SK-N-SH (cell line): Measurements from ENCODE around the gene UGT1A4. TPM values are rescaled to one million over a fixed set of nuclear protein-coding genes. Genes with fewer than 3 reads are reported as not detected.

Experiments used
- CTCF ChIA-PET: fragments of 300-600, 350-600 bp; formaldehyde crosslinking; extraction: SDS; loops from one replicate; lab custom pipeline; 2021; lab: Yijun Ruan, JAX
- POLR2A ChIA-PET: fragments of 350-600 bp; sonication (Branson Sonifier 250); formaldehyde crosslinking; extraction: SDS; loops from one replicate; lab custom pipeline; 2020; ENCODE audit warnings: antibody characterized with exemption, inconsistent platforms; lab: Yijun Ruan, JAX
- DNase-seq: peaks from one replicate; pipeline ENCODE4 v3.0.0; 2012
- H2AFZ ChIP-seq: fragments of 200-600 bp; sonication (generic); 2 replicates; pipeline ENCODE4 v1.8.1; 2016; ENCODE audit warnings: antibody characterized with exemption, mild to moderate bottlenecking, low read depth
- H3F3A ChIP-seq: fragments of 200-600 bp; sonication (generic); replicated peaks from 2 replicates; pipeline ENCODE3; 2016; ENCODE audit warnings: antibody characterized with exemption, mild to moderate bottlenecking; ENCODE audit not compliant: insufficient read depth
- H3K27ac ChIP-seq, 2 experiments: fragments of 200-500 bp in 1 of 2; fragments of 200-600 bp in 1 of 2; sonication (Bioruptor generic) in 1 of 2; sonication (generic), shearing (Covaris generic) in 1 of 2; 2 replicates each; pipeline versions ENCODE4 v1.5.1 to v1.6.1; 2014 to 2016; ENCODE audit warnings: low read depth in 2 of 2, inconsistent platforms in 1 of 2, low read length in 1 of 2, mild to moderate bottlenecking in 1 of 2, mixed read lengths in 1 of 2
- H3K27me3 ChIP-seq: fragments of 200-600 bp; sonication (generic), shearing (Covaris generic); 2 replicates; pipeline ENCODE4 v1.6.1; 2016; ENCODE audit warnings: mixed run types; ENCODE audit not compliant: insufficient read depth
- H3K36me3 ChIP-seq, 2 experiments: fragments of 200-500 bp in 1 of 2; fragments of 200-600 bp in 1 of 2; sonication (Bioruptor generic) in 1 of 2; sonication (generic) in 1 of 2; replicated peaks in 1 of 2; 2 replicates each; pipeline versions ENCODE3 to v1.5.1; 2014 to 2016; ENCODE audit warnings: low read length in 1 of 2, mild to moderate bottlenecking in 1 of 2; ENCODE audit not compliant: insufficient read depth in 2 of 2, control insufficient read depth in 1 of 2
- H3K4me1 ChIP-seq, 2 experiments: fragments of 200-500 bp in 1 of 2; fragments of 200-600 bp in 1 of 2; sonication (Bioruptor generic) in 1 of 2; sonication (generic), shearing (Covaris generic) in 1 of 2; 2 replicates each; pipeline versions ENCODE4 v1.5.1 to v1.6.1; 2014 to 2016; ENCODE audit warnings: low read depth in 1 of 2, low read length in 1 of 2, mixed run types in 1 of 2; ENCODE audit not compliant: insufficient read depth in 2 of 2, control insufficient read depth in 1 of 2
- H3K4me2 ChIP-seq: fragments of 200-600 bp; sonication (generic), shearing (Covaris generic); 2 replicates; pipeline ENCODE4 v1.6.1; 2017; ENCODE audit warnings: mixed run types
- H3K4me3 ChIP-seq, 2 experiments: fragments of 200-500 bp in 1 of 2; fragments of 200-600 bp in 1 of 2; sonication (Bioruptor generic) in 1 of 2; sonication (generic), shearing (Covaris generic) in 1 of 2; 2 replicates each; pipeline versions ENCODE4 v1.5.1 to v1.8.1; 2014 to 2016; ENCODE audit warnings: low read depth in 2 of 2, inconsistent platforms in 1 of 2, low read length in 1 of 2, mild to moderate bottlenecking in 1 of 2, mixed read lengths in 1 of 2, moderate library complexity in 1 of 2
- H3K79me2 ChIP-seq: fragments of 200-600 bp; sonication (generic); 2 replicates; pipeline ENCODE4 v1.8.1; 2017; ENCODE audit warnings: mild to moderate bottlenecking; ENCODE audit not compliant: insufficient read depth
- H3K9ac ChIP-seq: fragments of 200-600 bp; sonication (generic); 2 replicates; pipeline ENCODE4 v1.6.1; 2017; ENCODE audit warnings: mixed run types
- H3K9me2 ChIP-seq: fragments of 200-600 bp; sonication (generic); 2 replicates; pipeline ENCODE4 v1.6.1; 2017; ENCODE audit warnings: mixed run types
- H3K9me3 ChIP-seq: fragments of 200-600 bp; sonication (generic); 2 replicates; pipeline ENCODE4 v1.6.1; 2017; ENCODE audit warnings: mixed run types, mild to moderate bottlenecking, moderate library complexity
- H4K20me1 ChIP-seq: fragments of 200-600 bp; sonication (generic); 2 replicates; pipeline ENCODE4 v1.6.1; 2017; ENCODE audit warnings: mild to moderate bottlenecking, mixed run types; ENCODE audit not compliant: insufficient read depth
- ELF1 ChIP-seq: IDR thresholded peaks from 2 replicates; pipeline ENCODE4 v1.4.0; 2012
- EP300 ChIP-seq, 2 experiments: IDR thresholded peaks; 2 replicates each; pipeline versions ENCODE4 v1.4.0 to v1.6.1; 2012; ENCODE audit warnings: borderline replicate concordance in 1 of 2, low read depth in 1 of 2, low read length in 1 of 2
- FOXM1 ChIP-seq: IDR thresholded peaks from 2 replicates; pipeline ENCODE4 v1.4.0; 2012; ENCODE audit warnings: low read depth, mild to moderate bottlenecking
- GABPA ChIP-seq: IDR thresholded peaks from 2 replicates; pipeline ENCODE4 v1.4.0; 2012; ENCODE audit warnings: low read depth, mild to moderate bottlenecking
- IRF3 ChIP-seq: fragments of 150-350 bp; IDR thresholded peaks from 2 replicates; pipeline ENCODE4 v1.6.1; 2016; ENCODE audit warnings: mild to moderate bottlenecking, low read depth, low read length
- NRF1 ChIP-seq: IDR thresholded peaks from 2 replicates; pipeline ENCODE4 v1.6.1; 2012; ENCODE audit warnings: low read depth, mild to moderate bottlenecking, low read length
- POLR2AphosphoS5 ChIP-seq: IDR thresholded peaks from 2 replicates; pipeline ENCODE4 v1.6.1; 2012; ENCODE audit warnings: low read depth, low read length
- RAD21 ChIP-seq: IDR thresholded peaks from 2 replicates; pipeline ENCODE4 v1.6.1; 2012; ENCODE audit warnings: mild to moderate bottlenecking, low read length
- SMC3 ChIP-seq: IDR thresholded peaks from 2 replicates; pipeline ENCODE4 v1.6.1; 2012; ENCODE audit warnings: low read depth, low read length, improper control_type of control experiment
- TAF1 ChIP-seq: IDR thresholded peaks from 2 replicates; pipeline ENCODE4 v1.6.1; 2012; ENCODE audit warnings: low read depth, mild to moderate bottlenecking, low read length, moderate library complexity, borderline replicate concordance
- TEAD4 ChIP-seq: IDR thresholded peaks from 2 replicates; pipeline ENCODE4 v1.4.0; 2012; ENCODE audit warnings: mild to moderate bottlenecking, borderline replicate concordance; ENCODE audit not compliant: insufficient read depth
- USF1 ChIP-seq: IDR thresholded peaks from 2 replicates; pipeline ENCODE4 v1.4.0; 2012; ENCODE audit warnings: low read depth, borderline replicate concordance
- WGBS: methylation state at CpG from one replicate; pipeline ENCODE4 v1.1.6; 2017; ENCODE audit warnings: low lambda C conversion rate; 5-methylcytosine and 5-hydroxymethylcytosine counted together
- polyA plus RNA-seq, 3 experiments: library from polyadenylated mRNA; depleted of rRNA; stranded (reverse); fragments of >200 nt; gene quantifications; 2 replicates each; pipeline ENCODE4 v1.2.3, GENCODE V29; 2012
- TF ChIP-seq, protein P1 (sequence below): IDR thresholded peaks from 2 replicates; pipeline ENCODE4 v1.6.1; 2012; ENCODE audit warnings: mild to moderate bottlenecking, low read depth, low read length, moderate library complexity
- TF ChIP-seq, protein P2 (sequence below): IDR thresholded peaks from 2 replicates; pipeline ENCODE4; 2012
- TF ChIP-seq, protein P3 (sequence below): fragments of 150-350 bp; IDR thresholded peaks from 2 replicates; pipeline ENCODE4 v1.6.1; 2017; ENCODE audit warnings: antibody characterized with exemption, low read length, low read depth, borderline replicate concordance
- TF ChIP-seq, protein P4 (sequence below): IDR thresholded peaks from 2 replicates; pipeline ENCODE4 v1.4.0; 2012; ENCODE audit warnings: low read depth, borderline replicate concordance

The UGT1A4 gene
- polyA plus RNA-seq, 1 of the 3 experiments (the other 2 are of a cell fraction): not detected

GRCh38 chr2:233764264-233764663 is 45.7 kb downstream of the UGT1A4 start:
- ChIA-PET CTCF (no interaction called here), POLR2A (no interaction called here)
- H3K9ac ChIP-seq: no peak overlapping the region
- no peaks in the 10 kb centered on the region for H4K20me1 ChIP-seq
- WGBS: 18% methylated on average over 7 of the region's 7 CpGs
- H3K9me3 ChIP-seq: no peaks in the 10 kb centered on the region
- no peaks in the 10 kb centered on the region for H3K27me3 ChIP-seq
- no peaks in the 10 kb centered on the region for H3K79me2 ChIP-seq
- no peak for DNase-seq
- H3F3A ChIP-seq: no peaks in the 10 kb centered on the region
- TF ChIP-seq POLR2AphosphoS5 (no peak), USF1 (no peak), SMC3 (no peak), TEAD4 (no peak), RAD21 (no peak), ELF1 (no peak), EP300 (IDR thresholded peaks at IDR 0.05; ENCODE audit: borderline replicate concordance in 1 of 2, low read depth in 1 of 2, low read length in 1 of 2) (no peak), NRF1 (no peak), IRF3 (no peak), TAF1 (no peak), FOXM1 (no peak), GABPA (no peak)
- TF ChIP-seq, protein P1, sequence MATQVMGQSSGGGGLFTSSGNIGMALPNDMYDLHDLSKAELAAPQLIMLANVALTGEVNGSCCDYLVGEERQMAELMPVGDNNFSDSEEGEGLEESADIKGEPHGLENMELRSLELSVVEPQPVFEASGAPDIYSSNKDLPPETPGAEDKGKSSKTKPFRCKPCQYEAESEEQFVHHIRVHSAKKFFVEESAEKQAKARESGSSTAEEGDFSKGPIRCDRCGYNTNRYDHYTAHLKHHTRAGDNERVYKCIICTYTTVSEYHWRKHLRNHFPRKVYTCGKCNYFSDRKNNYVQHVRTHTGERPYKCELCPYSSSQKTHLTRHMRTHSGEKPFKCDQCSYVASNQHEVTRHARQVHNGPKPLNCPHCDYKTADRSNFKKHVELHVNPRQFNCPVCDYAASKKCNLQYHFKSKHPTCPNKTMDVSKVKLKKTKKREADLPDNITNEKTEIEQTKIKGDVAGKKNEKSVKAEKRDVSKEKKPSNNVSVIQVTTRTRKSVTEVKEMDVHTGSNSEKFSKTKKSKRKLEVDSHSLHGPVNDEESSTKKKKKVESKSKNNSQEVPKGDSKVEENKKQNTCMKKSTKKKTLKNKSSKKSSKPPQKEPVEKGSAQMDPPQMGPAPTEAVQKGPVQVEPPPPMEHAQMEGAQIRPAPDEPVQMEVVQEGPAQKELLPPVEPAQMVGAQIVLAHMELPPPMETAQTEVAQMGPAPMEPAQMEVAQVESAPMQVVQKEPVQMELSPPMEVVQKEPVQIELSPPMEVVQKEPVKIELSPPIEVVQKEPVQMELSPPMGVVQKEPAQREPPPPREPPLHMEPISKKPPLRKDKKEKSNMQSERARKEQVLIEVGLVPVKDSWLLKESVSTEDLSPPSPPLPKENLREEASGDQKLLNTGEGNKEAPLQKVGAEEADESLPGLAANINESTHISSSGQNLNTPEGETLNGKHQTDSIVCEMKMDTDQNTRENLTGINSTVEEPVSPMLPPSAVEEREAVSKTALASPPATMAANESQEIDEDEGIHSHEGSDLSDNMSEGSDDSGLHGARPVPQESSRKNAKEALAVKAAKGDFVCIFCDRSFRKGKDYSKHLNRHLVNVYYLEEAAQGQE: no peak
- TF ChIP-seq, protein P2, sequence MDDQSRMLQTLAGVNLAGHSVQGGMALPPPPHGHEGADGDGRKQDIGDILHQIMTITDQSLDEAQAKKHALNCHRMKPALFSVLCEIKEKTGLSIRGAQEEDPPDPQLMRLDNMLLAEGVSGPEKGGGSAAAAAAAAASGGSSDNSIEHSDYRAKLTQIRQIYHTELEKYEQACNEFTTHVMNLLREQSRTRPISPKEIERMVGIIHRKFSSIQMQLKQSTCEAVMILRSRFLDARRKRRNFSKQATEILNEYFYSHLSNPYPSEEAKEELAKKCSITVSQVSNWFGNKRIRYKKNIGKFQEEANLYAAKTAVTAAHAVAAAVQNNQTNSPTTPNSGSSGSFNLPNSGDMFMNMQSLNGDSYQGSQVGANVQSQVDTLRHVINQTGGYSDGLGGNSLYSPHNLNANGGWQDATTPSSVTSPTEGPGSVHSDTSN: no peak
- TF ChIP-seq, protein P3, sequence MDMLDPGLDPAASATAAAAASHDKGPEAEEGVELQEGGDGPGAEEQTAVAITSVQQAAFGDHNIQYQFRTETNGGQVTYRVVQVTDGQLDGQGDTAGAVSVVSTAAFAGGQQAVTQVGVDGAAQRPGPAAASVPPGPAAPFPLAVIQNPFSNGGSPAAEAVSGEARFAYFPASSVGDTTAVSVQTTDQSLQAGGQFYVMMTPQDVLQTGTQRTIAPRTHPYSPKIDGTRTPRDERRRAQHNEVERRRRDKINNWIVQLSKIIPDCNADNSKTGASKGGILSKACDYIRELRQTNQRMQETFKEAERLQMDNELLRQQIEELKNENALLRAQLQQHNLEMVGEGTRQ: no peak
- TF ChIP-seq, protein P4, sequence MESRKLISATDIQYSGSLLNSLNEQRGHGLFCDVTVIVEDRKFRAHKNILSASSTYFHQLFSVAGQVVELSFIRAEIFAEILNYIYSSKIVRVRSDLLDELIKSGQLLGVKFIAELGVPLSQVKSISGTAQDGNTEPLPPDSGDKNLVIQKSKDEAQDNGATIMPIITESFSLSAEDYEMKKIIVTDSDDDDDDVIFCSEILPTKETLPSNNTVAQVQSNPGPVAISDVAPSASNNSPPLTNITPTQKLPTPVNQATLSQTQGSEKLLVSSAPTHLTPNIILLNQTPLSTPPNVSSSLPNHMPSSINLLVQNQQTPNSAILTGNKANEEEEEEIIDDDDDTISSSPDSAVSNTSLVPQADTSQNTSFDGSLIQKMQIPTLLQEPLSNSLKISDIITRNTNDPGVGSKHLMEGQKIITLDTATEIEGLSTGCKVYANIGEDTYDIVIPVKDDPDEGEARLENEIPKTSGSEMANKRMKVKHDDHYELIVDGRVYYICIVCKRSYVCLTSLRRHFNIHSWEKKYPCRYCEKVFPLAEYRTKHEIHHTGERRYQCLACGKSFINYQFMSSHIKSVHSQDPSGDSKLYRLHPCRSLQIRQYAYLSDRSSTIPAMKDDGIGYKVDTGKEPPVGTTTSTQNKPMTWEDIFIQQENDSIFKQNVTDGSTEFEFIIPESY: no peak
- TF ChIP-seq, all 33 proteins: peak for 0
- Histone ChIP-seq H3K4me2 (no peak overlapping the region), H3K9me2 (no peaks in the 10 kb centered on the region), H3K27ac (no peak overlapping the region), H3K36me3 (no peaks in the 10 kb centered on the region), H3K4me3 (no peak overlapping the region), H3K4me1 (no peaks in the 10 kb centered on the region), H2AFZ (no peak overlapping the region)
